LNCAP (cell line): Measurements from ENCODE around the gene STOM.

Experiments used
- CTCF ChIP-seq: fragments of 450-650 bp; IDR thresholded peaks from 2 replicates; pipeline ENCODE4 v1.5.1; 2017; ENCODE audit warnings: mild to moderate bottlenecking

Gene STOM

GRCh38 chr9:121305269-121305994, 64.6 kb downstream of the STOM start:
- no peak for TF ChIP-seq CTCF

GRCh38 chr9:121304707-121305106, 65.3 kb downstream of the STOM start:
- TF ChIP-seq CTCF, result no peak

- TF ChIP-seq CTCF, result no peak
Measured at GRCh38 chr9:121303456-121304451, 66.3 kb downstream of the STOM start.

GRCh38 chr9:121302786-121303185, 67.3 kb downstream of the STOM start:
- no peak for TF ChIP-seq CTCF

- no peak for TF ChIP-seq CTCF
Measured at GRCh38 chr9:121302341-121302740, 67.7 kb downstream of the STOM start.

- no peak for TF ChIP-seq CTCF
Measured at GRCh38 chr9:121301881-121302286, 68.2 kb downstream of the STOM start.

- TF ChIP-seq CTCF, result no peak
Measured at GRCh38 chr9:121300283-121301119, 69.5 kb downstream of the STOM start.
